A549 (cell line): ENCODE data around the gene LRFN2.

ENCODE experiments used
- CEBPB ChIP-seq, 2 experiments: fragments of >200 bp in 1 of 2; sonication (Bioruptor Twin) in 1 of 2; formaldehyde crosslinking in 1 of 2; IDR thresholded peaks; 2 replicates each; pipeline ENCODE4 v1.6.1; 2012 to 2016
- CHD2 ChIP-seq: fragments of 150-350 bp; IDR thresholded peaks from 2 replicates; pipeline ENCODE4 v1.6.1; 2014; ENCODE audit warnings: low read length; ENCODE audit not compliant: partially characterized antibody
- ESRRA ChIP-seq: fragments of 150-350 bp; IDR thresholded peaks from 2 replicates; pipeline ENCODE4 v1.6.1; 2014; ENCODE audit warnings: mild to moderate bottlenecking, low read length, borderline replicate concordance
- HDAC2 ChIP-seq: fragments of 200-600 bp; sonication (generic); IDR thresholded peaks from 2 replicates; pipeline ENCODE4 v1.6.1; 2016
- HOXA7 ChIP-seq: fragments of 250-450 bp; sonication (Bioruptor Pico); IDR thresholded peaks from 2 replicates; pipeline ENCODE4 v1.5.0; 2020; ENCODE audit warnings: mild to moderate bottlenecking, moderate library complexity
- MYC ChIP-seq: IDR thresholded peaks from 2 replicates; pipeline ENCODE4 v1.6.1; 2012; ENCODE audit warnings: mild to moderate bottlenecking, inconsistent platforms, low read length, improper control_type of control experiment, borderline replicate concordance
- NFE2L2 ChIP-seq: fragments of 150-350 bp; conservative IDR thresholded peaks from 2 replicates; pipeline ENCODE4 v1.6.1; 2014; ENCODE audit warnings: low read length
- RAD21 ChIP-seq, 2 experiments: fragments of >200 bp in 1 of 2; sonication (Bioruptor Twin) in 1 of 2; formaldehyde crosslinking in 1 of 2; IDR thresholded peaks in 1 of 2; conservative IDR thresholded peaks in 1 of 2; 2 replicates in 1 of 2; 3 replicates in 1 of 2; pipeline ENCODE4 v1.6.1; 2012 to 2018; ENCODE audit warnings: inconsistent platforms in 1 of 2
- ZSCAN20 ChIP-seq: fragments of 250-450 bp; sonication (Bioruptor Pico); IDR thresholded peaks from 2 replicates; pipeline ENCODE4 v1.8.0; 2022; ENCODE audit warnings: mild to moderate bottlenecking, moderate library complexity
- TF ChIP-seq, protein P1 (sequence below): fragments of >200 bp; sonication (Bioruptor Twin); formaldehyde crosslinking; IDR thresholded peaks from 3 replicates; pipeline ENCODE4 v1.5.1; 2016
- TF ChIP-seq, protein P2 (sequence below): fragments of 150-350 bp; IDR thresholded peaks from 2 replicates; pipeline ENCODE4 v1.6.1; 2014; ENCODE audit warnings: low read depth, mild to moderate bottlenecking, low read length

DNA sequence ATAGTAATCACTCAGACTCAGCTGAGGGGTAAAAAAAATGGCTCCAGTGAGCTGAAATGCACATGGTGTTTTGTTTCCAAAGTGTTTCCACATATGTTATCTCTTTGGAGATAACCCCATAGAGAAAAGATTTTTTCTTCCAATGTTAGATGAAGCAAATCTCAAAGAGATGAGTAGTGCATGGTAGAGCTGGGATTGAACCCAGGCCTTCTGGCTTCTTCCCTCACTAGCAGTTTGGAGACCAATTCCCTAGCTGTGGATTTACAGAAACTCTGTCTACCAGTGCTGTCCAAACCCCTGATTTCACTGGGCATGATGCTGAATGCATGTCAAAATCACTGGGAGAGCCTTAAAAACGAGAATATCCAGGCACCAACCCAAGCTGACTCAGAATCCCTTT, 165.1 kb downstream of the LRFN2 start:
- TF ChIP-seq, protein P1, sequence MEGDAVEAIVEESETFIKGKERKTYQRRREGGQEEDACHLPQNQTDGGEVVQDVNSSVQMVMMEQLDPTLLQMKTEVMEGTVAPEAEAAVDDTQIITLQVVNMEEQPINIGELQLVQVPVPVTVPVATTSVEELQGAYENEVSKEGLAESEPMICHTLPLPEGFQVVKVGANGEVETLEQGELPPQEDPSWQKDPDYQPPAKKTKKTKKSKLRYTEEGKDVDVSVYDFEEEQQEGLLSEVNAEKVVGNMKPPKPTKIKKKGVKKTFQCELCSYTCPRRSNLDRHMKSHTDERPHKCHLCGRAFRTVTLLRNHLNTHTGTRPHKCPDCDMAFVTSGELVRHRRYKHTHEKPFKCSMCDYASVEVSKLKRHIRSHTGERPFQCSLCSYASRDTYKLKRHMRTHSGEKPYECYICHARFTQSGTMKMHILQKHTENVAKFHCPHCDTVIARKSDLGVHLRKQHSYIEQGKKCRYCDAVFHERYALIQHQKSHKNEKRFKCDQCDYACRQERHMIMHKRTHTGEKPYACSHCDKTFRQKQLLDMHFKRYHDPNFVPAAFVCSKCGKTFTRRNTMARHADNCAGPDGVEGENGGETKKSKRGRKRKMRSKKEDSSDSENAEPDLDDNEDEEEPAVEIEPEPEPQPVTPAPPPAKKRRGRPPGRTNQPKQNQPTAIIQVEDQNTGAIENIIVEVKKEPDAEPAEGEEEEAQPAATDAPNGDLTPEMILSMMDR = no peak
- TF ChIP-seq ESRRA (no peak), HDAC2 (no peak), ZSCAN20 (CRISPR knock-in tag) (no peak), CHD2 (no peak), RAD21 (conservative IDR thresholded peaks at IDR 0.05 in 1 of 2, IDR thresholded peaks at IDR 0.05 in 1 of 2) (no peak), HOXA7 (no peak), NFE2L2 (no peak), MYC (no peak), CEBPB (IDR thresholded peaks at IDR 0.05) (no peak)
- TF ChIP-seq, protein P2, sequence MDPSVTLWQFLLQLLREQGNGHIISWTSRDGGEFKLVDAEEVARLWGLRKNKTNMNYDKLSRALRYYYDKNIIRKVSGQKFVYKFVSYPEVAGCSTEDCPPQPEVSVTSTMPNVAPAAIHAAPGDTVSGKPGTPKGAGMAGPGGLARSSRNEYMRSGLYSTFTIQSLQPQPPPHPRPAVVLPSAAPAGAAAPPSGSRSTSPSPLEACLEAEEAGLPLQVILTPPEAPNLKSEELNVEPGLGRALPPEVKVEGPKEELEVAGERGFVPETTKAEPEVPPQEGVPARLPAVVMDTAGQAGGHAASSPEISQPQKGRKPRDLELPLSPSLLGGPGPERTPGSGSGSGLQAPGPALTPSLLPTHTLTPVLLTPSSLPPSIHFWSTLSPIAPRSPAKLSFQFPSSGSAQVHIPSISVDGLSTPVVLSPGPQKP = no peak
